ENCODE data around the gene PRTFDC1.

- TF ChIP-seq GATA2 (IDR thresholded peaks at IDR 0.05; ENCODE audit: low read depth, low read length) (no peak), GATA3 (IDR thresholded peaks at IDR 0.05; ENCODE audit: low read depth, low read length) (no peak)
These were observed 38.3 kb downstream of the PRTFDC1 start for GRCh38 chr10:24914148-24914547.

Measured in SH-SY5Y (cell line).